ENCODE measurements around the gene HPSE2.

HPSE2 gene

DNA sequence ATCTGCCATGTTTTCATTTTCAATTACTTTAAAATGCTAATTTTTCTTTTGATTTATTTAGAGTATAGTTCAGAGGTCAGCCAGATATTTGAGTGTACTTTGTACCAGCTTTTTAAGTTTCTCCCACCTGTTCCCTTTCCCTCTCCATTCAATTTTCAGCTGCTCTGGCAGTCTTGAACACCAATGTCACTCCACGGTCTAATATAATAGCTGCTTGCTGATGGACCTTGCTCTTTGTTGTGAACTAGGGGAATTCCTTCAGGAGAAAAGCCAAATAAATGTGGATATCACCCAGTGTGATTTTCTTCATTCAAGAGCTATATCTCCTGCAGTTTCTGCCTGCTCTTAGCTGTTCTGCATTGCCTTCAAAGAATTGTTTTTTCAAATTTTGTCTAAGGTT lies 785.0 kb downstream of the HPSE2 start:
- no peak for DNase-seq

DNA sequence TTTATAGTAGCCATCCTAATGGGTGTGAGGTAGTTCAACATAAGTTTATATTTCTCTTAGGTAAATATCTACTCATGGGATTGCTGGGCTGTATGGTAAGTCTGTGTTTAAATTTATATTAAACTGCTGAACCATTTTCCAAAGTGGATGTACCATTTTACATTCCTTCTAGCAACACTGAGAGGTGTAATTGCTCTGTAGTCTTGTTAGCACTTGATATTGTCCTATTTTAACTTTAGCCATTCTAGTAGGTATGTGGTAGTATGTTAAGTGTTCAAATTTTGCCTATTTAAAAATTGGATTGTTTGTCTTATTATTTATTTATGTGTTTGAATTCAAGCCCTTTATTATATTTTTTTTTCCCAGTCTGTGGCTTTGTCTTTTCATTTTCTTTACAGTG lies 786.4 kb downstream of the HPSE2 start:
- no peak for DNase-seq

DNA sequence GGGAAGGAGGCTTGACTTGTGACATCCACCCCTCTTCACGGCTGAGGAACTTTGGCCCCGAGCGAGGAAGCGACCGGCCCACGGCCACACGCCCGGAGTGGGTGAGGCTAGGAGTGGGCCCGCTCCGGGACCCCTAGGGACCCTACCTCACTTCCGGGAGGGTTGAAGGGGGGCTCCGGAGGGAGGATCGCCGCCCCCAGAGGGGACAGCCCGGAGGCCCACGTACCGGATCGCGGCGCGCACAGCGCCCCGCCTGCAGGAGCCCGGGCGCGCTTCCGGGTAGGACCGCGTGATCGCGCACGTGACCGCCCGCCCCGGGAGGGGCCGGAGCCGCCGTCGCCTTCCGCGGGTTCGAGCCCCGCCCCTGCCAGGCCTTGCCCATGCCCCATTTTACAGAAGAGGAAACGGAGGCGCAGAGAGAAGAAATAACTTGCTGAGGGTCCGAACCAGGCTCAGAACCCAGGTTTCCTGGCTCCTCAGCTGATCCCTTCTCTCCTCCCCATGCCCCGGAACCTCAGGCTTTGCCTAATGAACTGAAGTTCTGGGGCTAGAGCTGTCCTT lies 788.9 kb downstream of the HPSE2 start, which contains the start of gene HPS1:
Gene HPS1 (minus strand): TSS at position 275 of the 561 bp plus-strand sequence. CDS start 3,695 bp downstream, outside the sequence.
- DNase-seq: peak; percentile 88

DNA sequence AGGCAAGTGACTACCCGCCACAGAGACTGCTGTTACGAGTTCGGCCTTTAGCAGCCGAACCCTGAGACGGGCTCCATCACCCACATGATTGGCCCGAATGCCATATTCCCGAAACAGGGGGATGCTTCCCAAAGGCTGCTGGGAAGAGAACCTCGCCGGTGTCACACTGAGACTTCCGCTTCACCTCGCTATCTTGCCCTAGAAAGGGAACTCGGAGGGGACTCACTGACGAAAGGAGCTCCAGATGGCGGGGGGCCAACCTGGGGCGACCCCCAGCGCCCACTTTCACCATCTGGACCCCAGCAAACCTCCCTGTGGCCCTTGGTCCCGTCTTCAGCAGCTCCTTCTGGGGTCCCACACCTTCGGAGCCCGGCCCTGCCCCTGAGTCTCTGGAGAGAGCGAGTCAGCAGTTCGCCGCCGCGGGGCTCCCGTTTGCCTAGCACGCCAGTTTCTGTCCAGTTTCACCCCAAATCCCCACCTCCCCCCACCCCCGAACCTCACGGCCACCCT lies 789.4 kb downstream of the HPSE2 start:
- peak; percentile 67 for DNase-seq

DNA sequence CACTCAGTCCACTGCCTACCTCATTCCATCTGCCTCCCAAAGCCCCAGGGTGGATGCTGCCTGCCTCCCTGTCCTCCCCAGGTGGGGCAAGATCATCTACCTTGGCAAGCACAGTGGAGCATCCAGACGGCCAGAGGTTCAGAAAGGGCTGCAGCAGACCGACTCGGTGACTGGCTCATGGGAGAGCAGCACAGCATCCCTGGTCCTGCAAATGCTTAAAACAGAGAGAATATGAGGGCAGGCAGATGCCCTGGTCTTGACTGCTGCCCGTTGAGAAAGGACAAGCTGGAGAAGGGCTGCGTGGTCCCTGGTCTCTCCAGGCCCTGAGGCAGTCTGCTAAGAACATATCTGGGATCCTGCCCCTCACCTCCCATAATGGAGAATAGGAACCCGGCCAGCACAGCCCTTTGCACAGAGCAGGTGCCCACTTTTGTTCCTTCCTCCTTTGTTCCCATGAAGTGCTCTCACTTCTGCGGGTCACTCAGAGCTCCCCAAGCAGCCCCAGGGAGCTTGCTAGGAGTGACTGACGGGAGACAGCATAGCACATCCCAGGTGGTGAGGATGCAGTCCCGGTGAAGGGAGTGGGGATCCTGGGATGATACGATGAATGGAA lies 790.3 kb downstream of the HPSE2 start:
- DNase-seq: no peak

DNA sequence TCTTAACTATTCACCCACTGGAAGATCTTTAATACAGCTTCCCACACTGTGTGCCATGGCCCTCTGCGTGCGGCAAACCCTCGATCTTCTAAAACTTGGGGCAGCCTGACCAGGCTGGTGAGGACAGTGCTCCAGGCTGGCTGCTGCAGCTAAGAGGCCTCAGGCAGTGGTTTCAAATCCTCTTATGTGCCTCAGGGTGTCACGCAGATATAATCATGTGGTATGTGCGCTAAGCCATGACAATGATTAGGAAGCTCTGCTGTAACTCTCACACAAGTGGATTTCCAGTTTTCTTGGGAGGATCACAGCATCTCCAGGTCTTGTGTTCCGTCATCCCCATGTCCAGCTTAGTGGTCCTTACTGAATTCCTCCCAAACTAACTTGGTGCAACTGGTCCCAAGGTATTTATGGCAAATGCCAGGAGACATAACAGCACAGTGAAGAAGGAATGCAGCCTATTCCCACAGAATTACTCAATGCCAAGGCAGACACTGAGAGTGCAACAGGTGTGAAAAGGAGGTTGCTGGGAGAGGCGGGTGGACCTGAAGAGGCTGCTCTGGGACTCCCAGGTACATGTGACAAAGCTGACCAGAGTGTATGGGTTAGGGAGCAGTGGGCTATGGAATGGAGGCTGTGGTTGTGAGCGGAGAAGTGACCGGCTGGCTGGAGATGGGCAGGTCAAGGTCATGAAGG lies 791.2 kb downstream of the HPSE2 start:
- peak; percentile 24 for DNase-seq

DNA sequence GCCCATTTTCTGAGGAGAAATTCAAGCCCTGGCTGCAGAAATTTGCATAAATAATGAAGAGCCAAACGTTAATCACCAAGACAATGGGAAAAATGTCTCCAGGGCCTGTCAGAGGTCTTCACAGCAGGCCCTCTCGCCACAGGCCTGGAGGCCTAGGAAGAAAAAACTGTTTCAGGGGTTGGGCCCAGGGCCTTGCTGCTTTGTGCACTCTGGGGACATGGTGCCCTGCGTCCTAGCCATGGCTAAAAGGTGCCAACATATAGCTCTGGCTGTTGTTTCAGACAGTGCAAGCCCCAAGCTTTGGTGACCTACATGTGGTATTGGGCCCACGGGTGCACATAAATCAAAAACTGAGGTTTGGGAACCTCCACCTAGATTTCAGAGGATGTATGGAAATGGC lies 796.9 kb downstream of the HPSE2 start:
- DNase-seq: no peak

DNA sequence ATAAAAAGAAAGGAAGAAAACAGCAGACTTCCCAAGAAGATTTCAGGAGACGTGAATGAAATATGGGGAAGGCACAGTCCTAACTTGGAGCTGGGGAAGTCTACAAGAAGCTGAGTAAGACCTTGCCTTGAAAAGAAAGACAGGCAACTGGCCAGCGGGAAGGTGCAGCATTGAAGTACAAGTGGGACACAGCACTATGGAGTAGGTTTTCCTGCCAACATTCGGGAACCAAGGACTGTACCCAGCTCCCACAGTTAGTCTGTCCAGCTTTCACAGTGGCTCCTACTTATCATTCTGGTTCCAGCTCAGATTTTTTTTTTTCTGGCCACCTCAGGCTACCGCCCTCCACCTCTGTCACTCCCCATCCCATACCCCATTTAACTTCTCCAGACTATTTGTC lies 798.9 kb downstream of the HPSE2 start:
- no peak for DNase-seq

DNA sequence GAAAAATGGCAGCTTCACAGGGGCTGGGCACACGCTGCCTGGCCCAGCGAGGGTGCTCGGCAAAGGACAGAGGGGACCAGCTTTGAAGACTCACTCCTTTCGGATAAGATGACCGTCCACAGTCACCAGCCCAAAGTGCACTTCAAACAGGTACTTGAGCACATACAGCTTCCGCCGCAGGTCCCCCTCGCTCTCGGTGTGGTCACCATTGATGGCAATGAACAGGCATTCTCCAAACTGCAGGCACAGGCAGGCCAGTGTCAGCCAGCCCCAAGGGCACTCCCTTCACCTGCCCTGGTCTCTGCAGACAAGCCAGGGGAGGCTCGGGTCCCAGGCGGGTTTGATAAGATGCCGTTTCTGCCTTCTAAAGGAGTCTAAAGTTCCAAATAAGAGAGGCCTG lies 800.5 kb downstream of the HPSE2 start:
- DNase-seq: no peak

DNA sequence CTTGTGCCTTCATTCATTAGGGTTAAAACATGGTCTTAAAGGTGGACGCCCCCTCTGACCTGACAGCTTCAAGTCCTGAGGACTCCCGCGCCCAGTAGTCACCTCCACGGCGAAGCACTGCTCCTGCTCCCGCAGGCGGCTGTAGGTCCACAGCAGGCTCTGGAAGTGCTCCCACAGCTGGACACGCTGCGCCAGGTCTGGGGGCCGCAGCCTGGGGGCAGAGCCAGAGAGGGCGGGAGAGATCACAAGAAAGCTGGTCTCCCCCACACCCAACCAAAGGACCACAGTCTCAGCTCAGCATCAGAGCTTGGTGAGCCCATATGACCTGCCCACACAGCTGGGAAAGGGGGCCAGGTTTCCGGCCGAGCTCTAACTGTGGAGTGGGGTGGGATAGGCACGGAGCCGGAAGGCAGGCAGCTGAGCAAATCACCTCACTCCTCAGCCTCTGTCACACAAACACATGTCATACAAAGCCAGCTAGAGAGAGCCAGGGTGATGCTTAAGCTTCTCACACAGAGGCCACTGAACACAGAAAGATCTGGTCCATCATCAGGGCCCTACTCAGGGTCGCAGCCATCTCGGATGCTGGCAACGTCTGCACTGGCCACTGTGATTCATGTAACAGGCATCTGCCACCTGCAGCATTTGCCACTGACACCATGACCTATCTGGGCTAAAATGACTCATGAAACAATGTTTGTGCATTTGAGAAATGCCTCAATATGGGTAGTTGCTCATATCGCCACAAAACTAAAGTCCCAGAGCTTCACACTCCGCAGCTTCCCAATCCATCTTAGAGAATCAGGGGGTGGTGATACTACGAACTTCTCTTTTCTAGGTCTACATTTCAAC lies 801.5 kb downstream of the HPSE2 start:
- no peak for DNase-seq

DNA sequence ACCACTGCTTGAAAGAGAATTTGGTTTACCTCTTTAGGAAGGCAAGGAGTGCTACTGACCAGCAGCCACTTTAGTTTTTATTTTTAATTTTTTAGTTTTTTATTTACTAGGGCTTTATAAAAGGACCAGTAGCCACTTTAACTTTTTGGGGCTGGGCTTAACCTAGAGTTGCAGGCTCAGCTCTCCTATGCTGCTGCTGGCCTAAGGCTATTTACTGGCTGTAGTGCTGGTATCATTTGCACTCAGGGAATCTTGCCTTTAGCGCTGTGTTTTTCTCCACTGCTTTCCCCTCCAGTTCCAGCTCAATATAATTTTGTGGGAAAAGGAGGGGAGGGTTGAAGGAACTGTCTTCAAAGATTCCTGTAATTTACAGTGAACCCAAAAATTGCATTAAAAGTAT lies 802.3 kb downstream of the HPSE2 start:
- no peak for DNase-seq

DNA sequence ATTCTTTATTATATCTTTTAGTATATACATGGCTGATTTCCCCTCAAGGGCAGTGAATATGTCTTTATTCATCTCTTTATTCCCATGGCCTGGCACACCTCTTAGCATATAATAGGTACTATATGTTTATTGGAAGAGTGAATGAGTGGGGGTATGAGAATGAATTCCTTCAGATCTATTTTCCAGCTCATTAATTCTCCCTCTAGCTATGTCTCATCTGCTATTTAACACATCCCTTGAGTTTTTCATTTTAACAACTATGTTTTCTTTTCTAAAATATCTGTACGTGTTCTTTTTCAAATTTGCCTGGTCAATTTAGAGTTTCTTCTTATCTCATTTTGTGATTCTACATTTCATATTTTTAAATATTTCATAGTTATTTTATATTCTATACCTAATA lies 803.3 kb downstream of the HPSE2 start:
- DNase-seq: no peak

DNA sequence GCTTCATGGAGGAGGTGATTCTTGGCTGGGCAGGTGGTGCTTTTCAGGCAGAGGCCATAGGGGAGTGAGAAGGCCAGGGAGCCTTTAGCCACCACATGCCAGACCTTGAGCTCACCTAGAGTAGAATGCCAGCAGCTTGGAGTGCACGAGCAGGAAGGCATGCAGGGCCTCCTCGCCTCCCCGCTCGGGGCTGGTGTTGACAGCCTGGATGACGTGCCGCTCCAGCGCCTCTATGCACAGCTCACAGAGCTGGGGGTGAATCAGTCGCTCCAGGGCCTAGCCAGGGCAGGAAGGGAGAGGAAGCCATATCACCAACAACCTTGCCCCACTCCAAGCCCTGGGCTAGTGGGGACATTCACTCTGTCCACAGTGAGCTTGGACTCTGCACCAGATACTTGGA lies 804.6 kb downstream of the HPSE2 start:
- no peak for DNase-seq

DNA sequence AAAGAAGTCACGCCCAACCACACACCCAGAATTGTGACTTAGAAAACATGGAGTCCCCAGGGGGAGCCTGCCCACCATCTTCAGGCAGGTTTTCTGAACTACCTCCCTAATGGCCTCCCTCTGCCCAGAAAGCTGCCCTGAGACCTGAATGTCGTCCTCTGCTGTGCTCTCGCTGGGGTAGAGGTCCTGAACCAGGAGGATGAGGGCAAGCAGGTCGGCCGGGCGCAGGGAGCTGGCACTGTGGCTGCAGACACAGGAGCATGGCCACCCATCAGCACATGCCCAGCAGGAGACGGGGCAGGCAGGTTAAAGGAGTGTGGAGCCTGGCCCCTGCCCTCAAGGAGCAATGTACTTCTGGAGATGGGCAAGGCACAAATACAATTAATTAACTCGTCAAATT lies 805.2 kb downstream of the HPSE2 start:
- no peak for DNase-seq

DNA sequence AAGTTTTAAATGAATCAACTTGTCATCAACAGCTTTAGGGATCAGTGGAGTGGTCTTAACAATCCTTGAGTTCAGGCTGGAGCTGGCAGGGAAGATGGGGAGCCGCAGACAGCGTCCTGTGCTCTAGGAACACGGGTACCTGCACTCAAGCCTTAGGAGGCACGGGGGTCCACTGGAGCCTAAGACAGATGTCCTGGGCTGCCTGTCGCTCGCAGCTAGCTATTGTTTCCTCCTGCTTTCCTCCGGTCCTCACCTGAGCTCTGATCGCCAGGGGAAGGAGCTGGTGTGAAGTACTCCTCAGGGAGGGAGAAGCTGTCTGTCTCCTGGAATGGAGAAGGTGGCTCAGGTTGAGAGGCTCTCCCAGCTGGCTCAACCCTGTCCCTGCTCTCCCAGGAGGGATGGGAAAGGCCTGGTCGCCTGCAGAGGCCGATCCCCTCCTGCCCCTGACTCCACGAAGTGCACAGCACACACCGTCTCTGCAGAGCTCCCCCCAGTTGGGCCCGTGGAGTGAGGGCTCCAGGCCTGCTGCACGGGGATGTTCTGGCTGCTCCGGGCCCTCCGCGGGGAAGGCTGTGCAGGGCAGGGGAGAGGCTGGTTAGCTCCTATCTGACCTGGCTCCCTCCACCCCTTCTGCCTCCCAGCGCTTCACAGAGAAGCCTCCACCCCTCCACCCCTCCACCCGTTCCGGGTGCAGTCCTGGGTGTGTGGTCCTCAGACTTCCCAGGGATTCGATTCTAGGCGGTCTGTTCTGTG lies 806.2 kb downstream of the HPSE2 start:
- no peak for DNase-seq

DNA sequence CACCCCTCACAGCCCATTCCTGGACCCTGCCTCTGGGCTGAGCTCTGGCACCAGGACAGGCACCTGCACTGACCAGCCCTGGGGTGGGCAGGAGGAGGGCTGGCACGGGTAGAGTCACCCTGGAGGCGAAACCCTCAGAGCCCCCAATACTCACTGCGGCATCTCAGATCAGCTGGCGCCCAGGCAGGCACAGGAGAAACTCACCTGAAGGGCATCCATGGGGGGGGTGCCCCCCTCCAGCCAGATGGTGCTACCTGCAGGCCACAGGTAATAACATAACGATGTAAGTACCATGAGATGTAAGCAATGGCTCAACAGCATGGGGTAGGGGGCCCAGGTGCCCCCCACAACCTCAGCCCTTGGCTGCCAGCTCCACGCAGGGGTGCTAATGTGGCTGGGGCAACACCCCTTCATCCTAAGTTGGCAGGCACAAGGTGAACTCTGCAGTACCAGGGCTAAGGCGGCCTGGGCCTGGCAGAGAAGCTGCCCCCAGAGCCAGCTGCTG lies 808.6 kb downstream of the HPSE2 start:
- DNase-seq: no peak

DNA sequence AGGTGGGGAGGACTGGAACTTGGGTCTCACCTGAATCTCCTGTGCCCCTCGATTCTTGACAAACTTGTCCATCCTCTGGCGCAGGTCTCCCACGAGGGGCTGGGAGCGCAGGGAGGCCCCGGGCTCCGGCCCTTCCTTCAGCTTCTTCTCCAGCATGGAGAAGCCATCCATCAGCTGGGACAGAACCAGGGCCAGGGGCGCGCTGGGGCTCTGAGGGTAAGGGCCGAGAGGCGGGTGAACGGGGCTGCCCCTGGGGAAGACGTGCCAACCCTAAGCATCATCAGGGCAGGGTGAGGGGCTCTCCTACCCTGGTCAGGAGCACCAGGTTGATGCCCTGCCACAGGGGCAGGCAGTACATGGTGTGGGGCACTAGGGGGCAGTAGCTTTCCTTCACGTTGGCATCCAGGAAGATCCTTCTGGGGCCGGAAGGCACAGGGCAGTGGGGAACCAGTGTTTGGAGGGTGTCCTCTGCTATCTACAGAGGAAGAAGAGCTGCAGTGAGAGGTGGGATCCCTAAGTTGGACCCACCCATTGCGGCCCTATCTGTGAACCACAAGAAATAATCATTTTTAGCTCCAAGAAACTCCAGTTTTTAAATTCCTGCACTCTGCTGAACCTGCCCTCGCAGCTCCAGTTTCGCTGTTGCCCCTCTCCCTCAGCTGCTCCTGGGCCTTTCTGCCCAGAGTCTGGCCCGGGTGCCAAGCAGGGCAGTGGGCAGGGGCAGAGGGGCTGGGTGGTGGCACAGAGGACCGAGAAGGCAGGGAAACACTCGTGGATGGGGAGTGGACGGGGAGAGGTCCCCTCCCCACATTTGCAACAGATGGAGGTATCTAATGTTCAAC lies 809.9 kb downstream of the HPSE2 start:
- DNase-seq: peak; percentile 83

DNA sequence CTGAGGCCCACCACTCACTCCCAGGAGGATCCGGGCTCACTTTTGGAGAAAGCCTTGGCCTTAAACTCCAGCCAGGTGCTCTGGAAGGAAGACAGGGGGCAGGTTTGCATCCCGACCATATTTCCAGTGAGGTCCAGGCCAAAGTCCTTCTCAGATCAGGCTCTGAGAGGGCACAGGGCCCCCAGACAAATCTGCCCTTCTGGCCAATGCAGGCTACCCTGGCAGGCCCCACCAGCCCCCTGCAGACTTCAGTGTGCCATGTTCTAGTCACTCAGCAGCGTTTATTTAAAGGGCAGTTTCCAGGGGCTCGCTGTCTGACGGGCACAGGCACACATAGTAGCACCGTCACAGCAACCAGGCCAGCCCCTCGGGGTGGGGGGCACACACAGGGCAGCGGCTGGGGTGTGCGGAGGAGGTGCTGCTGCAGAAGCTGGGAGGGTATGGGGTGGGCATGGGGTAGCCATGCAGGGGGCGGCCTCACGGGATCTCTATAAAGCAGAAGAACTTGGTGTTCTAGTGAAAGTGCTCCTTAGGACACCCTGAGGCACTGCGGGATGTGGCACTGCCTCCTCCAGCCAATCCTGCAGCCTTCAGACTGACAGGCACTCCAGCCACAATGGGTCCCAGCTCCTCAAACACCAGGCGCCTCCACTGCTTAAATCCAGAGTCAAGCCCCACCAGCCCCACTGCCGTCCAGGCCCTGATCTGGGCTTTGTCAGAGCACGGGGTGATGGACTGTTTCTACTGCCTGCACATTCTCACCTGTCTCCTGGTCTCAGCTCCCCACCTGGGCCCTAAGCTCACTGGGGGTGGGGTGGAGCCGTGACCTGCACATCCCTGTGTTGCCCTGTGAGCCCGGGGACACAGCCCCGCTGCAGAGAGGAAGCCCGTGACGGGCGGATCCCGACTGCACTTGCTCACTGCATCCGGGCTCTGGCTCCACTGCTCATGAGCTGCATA lies 811.1 kb downstream of the HPSE2 start:
- DNase-seq: no peak

DNA sequence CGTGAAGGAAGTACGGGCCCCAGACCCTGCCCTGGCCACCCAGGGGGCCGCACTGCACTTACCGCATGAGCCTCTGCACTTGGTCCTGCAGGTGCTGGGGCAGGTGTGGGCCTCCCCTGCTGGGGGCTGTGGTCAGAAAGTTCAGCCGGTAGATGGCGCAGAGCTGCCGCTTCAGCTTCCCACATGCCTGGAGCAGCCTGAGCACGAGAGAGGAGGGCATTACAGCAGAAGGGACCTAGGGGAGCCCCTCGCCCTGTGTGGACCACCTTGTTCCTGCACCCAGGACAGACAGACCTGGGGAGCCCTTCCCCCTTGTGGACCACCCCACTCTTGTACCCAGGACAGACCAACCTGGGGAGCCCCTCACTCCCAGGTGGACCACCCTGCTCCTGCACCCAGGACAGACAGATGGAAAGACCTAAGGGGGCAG lies 811.9 kb downstream of the HPSE2 start:
- DNase-seq: no peak

DNA sequence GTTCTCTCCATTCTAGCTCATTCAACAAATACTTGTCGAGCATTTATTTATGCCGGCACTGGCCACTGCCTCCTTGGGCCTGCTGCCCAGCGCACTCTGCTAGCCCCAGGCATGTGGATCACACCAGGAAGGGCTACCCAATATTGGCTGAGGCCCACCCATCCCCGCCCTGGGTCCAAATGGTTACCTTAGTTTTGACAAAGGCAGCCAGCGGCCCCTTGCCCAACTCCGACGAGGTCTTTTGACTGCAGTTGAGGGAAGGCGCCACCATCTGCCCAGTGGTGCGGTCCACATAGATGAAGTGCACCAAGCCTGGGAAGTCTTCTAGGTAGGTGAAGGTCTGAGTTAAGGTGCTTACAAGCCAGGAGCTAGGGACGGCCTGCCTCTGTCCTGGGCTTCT lies 813.5 kb downstream of the HPSE2 start:
- DNase-seq: no peak
